Fibroblast of skin of back (primary cell): ENCODE results near the gene GPR132.
A peak's percentile ranks its signal among the peaks of the same experiment; 100 is the strongest.

Experiments
- DNase-seq: peaks from one replicate; pipeline ENCODE4 v3.0.0-alpha.2; 2013

Gene GPR132

DNA sequence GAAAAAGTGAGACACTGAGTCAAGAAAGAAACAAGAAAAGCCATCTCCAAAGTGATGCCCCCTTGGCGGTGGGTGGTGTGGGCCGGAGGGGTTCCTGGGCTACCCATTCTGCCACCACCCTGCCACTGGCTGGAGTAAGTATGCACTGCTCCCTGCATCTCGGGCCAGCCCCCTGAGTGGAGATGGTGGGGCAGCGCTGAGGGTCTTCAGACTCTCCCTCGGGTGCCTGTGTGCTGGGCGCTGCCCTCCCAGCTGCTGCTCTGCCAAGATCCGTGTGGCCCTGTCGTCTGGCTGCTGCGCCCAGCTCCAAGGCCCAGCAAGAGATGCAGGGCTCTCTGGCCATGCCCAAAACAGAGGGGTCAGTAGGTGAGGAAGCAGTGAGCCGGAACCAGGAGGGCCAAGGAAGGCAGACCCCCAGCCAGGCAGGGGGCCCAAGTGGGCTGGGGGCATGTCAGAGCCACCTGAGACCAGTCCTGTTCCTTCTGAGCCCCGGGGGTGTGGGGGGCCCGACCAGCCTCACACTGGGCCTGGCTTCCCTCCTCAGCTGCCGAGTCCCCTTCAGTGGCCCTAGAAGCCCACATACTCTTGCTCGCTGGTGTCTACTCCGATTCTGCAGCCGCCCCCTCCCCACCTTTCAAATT is 5.2 kb downstream of the GPR132 start:
- no peak for DNase-seq

DNA sequence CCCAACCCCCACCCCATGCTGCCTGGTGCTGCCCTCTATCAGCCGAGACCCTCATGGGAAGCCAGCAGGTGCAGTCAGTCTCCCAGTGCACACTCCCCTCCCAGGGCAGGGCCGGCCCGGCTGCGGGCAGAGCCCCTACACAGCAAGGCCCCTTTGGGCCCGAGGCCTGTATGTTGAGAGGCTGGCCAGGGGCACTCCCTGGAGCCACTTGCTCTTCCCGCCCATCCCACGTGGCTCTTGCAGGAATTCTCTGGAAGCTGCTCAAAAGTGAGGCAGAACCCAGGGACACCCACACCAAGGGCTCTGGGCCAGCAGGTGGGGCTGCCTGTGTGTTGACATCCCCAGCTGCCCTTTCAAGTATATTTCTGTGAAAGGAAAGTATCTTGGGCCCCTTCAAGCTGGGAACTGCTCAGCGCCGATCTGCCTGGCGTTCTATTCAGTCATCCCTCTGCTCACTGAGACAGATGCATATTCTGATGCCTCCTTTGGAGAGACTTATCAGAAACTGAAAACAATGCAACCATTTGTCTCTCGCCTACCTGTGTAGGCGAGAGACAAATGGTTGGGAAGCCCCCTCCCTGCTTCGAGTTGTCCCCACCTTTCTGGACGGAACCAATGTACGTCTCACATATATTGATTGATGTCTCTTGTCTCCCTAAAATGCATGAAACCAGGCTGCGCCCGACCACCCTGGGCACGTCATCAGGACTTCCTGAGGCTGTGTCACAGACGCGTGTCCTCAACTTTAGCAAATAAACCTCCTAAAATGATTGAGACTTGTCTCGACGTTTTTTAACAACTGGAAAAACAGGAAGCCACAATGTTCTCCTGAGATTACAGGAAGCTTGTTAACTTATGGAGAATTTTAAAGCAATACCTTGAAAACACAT is 6.0 kb downstream of the GPR132 start:
- no peak for DNase-seq

DNA sequence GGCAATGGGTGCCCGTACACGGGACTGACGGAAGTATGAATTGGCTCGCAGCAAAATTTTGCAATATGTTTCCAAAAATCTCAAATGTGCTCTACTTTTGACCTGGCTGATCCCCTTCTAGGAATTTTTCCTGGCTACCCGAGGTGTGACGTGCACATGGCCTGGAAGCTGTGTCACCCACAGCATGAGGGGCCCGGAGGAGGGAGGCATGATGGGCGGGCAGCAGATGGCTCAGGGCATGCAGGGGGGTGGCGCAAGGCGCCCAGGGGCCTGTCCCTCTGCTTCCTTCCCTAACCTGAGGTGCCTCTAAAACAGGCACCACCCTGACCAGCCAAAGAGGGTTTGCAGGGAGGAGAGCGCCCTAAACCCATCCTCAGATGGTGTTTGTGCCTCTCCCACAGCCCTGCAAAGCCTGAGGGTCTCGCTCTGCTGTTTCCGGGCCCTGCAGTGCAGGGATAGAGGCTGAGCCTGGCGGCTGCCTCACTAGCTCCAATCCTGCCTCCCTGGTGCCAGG is 6.7 kb downstream of the GPR132 start:
- no peak for DNase-seq

DNA sequence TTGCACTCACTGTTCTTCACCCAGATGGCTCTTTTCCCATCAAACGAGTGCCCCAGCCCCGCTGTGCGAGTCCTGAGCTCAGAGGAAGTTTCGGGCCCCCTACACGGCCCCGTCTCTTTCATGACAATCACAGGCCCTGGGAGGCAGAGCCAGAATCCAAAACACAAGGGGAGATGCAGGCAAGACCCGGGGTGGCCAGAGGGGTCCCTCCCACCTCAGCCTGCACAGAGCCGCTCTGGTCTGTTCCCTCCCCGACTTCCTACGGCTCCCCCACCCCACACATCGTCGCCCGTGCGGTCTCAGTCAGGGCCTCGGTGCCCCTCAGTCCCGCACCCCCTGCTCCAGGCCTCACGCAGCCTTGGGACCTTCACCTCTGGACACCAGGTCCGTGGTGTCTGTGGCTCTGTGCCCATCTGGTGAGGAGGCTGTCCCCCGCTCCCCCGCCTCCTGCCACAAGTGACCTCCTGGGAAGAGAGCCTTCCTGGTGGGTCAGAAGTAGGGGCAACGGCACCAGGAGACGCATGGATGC is 8.9 kb downstream of the GPR132 start:
- no peak for DNase-seq

DNA sequence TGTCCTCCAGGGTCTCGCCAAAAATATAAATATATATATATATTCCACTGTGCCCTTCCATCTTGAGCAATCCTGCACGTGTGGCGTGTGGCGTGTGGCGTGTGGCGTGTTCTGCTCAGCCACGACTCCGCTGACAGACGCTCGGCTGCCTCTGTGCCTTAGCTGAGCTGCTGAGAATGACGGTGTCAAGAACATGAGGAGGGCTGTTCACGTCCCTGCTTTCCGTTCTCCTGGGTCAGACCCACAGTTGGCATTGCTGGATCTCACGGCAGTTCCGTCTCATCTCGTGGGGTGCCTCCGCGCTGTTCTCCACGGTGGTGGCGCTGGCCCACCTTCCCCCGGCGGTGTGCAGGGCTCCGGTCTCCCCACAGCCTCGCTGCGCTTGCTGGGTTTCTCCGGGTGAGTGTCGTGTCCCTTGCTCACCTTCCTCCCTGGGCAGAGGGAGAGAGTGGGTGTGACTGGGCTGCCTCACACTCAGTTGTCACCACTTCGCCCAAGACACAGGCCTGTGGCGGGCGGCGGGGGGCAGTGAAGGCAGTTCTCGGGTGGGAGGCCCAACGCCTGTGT is 9.4 kb downstream of the GPR132 start:
- DNase-seq = no peak

- DNase-seq = no peak
These were observed 9.9 kb downstream of the GPR132 start for GRCh38 chr14:105055334-105055733.

DNA sequence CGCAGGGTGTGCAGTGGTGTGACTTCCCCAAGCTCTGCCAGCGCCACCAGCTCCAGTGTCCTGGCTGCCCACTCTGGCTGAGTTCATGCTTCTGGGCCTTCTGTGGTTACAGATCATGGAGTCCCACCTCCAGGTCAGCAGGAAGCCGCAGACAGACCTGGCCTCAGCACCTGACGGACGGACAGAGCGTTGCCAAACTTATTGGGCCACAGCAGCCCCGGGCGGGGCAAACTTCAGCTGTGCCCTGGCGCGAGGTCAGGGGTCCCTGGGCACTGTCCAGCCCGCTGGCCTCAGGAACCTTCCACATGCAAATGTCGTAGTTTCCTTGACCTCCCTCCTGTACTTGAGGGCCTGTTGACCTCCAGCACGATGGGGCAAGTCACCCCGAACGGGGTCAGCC is 11.2 kb downstream of the GPR132 start:
- DNase-seq = no peak

- no peak for DNase-seq
These were observed 11.8 kb downstream of the GPR132 start for GRCh38 chr14:105053421-105053820.

GRCh38 chr14:105052110-105052458 is 13.1 kb downstream of the GPR132 start:
- no peak for DNase-seq

DNA sequence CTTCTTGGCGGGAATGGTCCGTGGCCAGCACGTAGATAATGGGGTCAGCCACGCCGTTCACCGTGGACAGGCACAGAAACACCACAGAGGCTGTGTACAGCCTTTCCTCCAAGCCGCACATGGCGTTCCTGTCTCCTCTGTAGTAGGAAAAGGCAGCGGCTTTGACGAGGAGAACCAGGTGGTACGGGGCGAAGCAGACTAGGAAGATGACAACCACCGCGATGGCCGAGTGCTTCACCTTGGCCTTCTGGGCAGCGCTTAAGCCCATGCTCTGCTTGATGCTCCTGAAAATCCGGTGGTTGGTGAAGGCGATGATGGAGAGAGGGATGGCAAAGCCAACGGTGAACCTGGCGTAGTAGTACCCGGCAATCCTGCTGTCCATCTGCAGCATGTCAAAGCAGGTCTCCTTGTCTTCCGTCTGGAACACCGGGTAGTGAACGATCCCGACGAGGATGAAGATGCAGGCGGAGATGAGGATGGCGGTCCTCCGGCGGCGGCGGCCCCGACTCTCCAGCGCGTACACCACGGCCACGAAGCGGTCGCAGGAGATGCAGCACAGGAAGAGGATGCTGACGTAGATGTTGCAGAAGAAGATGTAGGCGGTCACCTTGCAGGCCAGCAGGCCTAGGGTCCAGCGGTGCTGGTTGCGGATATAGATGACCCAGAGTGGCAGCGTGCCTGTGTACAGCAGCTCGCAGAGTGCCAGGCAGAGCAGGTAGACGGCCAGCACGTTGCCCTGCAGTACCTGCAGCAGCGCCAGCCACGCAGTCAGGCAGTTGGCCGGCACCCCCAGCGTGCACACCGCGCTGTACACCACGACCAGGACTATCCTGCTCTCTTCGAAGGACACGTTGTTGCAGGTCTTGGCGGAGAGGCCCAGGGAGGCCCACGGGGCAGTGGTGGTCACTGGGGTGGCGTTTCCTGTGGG is 13.8 kb downstream of the GPR132 start:
- no peak for DNase-seq

- peak; percentile 42 for DNase-seq
These were observed 14.7 kb downstream of the GPR132 start for GRCh38 chr14:105050551-105050897.

- DNase-seq = no peak
These were observed 15.3 kb downstream of the GPR132 start for GRCh38 chr14:105049753-105050550.

DNA sequence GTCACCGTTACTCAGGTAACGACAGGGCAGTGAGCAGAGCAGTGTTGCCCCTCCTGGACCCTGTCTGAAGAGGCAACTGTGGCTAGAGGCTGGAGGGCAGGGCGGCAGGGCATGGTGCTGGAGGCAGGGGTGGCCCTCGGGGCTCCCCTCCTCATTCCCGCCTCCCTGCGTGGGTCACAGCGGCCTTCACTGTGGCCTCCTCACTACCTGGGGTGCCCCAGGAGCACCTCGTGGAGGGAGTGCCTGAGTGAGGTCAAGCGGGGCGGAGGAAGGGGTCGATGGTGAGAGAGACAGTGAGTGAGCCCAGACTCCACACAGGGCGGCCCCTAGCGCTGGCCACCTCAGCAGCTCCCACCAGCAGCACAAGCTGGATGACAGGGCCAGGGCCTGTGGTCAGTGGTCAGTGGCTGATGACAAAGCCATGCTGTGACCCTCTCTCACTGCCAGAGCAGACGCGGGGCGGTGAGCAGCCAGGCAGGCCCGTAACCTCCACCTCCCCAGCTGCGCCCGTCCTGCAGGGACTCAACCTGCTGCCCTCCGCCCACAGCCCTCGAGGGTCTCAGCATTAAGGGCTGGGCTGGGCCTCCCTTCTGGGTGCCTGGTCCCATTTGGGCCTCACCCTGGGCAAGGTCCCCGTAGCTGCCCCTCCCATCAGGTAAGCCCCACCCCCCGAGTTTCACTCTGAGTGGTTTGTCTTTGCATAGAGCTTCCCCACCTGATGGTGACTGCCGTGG is 17.8 kb downstream of the GPR132 start:
- no peak for DNase-seq

DNA sequence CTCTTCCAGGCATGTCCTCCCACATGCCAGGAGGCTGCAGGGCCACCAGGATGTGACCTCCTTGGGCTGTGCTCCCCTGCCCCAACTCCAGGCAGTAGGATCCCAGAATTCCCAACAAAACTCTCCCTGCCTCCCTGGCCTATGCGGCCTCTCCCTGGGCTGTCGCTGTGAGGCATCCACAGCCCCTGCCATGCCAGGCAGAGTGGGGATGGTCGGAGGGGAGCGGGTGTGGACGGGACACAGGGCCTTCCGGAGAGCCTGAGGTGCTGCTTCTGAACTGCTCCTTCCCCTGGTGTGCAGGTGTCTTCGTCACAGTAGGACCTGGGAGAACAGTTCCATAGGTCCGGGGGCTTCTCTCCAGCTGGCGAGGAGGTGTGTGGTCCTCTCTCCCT is 18.3 kb downstream of the GPR132 start:
- no peak for DNase-seq

DNA sequence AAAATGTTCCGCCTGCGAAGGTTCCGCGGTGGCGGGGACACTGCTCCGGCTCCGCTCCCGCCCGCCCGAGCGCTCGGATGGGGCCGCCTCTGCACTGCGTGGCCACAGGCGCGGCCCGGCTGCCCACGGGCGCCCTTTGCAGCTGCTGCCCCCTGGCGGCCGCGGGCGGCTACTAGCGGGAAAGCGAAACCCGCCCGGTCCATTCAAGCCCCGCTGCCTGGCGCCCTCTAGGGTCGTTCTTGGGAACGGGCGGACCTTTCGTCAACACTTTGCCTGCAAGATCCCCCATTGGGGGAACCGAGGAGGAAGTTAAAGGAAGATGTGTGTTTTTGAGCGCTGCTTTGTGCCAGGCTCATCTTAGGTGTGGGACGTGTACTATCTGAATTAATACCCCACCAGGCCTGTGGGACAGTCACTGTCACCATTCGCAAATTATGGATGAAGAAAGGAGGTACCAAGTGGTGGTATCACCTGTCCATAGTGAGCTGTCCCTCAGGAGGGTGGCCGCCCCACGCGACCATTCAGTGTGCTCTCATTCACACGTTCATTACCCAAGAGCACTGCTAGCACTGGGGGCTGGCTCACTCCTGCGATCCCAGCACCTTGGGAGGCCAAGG is 19.4 kb downstream of the GPR132 start:
- DNase-seq = peak; percentile 74

- no peak for DNase-seq
These were observed 21.6 kb downstream of the GPR132 start for GRCh38 chr14:105043641-105044040.

DNA sequence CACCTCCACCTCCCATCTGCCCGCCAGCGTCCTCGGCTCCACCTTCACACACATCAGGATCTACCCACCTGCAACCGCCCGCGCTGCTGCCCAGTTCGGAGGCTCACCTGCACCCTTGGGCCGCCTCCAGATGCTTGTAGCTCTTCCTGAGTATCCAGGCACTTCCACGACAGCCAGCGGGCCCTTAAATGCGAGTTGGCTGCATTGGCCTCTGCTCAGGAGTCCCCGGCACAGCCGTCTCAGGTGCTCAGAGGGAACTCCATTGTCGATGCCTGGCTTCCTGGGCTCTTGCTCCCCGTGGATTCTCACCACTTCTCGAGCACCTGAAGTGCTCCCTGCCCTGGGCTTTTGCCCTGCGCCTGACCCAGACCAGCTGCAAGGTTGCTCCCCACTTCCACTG is 22.4 kb downstream of the GPR132 start:
- no peak for DNase-seq

DNA sequence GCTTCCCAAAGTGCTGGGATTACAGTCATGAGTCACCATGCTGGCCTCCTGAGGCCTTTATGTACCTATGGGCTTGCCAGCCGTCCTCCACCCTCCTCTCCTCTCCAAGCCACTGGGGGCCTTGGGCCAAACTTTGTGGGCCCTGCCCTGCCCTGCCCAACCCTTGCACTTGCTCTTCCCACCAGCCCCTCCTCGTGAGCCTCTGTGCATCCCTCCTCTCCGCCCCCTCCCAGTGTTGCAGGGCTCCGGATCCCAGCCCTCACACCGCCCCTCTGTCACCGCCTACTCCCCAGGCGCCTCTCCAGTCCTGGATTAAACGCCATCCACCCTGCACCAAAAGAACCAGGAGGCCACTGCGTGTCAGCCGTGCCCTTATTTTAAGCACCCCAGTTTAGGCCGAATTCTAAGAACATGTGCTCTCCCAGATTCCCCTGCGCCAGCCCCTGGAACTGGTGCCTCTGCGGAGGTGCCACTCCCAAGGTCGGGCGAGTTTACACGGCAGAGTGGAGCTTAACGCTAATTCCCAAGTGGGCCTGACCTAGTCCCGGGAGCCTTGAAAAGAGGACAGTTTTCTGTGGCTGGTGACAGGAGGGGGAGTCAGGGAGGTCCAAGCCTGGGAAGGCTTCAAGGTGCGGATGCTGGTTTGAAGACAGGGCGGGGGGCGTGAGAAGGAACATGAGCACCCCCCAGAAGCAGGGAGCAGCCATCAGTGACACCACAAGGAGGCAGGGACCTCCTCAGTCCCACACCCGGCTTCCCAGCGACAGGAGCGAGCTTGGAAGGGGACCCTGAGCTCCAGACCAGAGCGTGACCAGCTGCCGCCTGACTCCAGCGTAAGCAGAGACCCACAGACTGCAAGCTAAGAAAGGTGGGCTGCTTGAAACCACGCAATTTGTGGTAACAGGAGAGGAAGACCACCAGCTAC is 23.1 kb downstream of the GPR132 start:
- no peak for DNase-seq
